ENCODE measurements around the gene GRPEL1. TPM values are rescaled to one million over a fixed set of nuclear protein-coding genes. Genes with fewer than 3 reads are reported as not detected.

Gene GRPEL1
- total and polyA plus RNA-seq, 4 donors: 9.8 to 98.1 (median 40.2) TPM

DNA sequence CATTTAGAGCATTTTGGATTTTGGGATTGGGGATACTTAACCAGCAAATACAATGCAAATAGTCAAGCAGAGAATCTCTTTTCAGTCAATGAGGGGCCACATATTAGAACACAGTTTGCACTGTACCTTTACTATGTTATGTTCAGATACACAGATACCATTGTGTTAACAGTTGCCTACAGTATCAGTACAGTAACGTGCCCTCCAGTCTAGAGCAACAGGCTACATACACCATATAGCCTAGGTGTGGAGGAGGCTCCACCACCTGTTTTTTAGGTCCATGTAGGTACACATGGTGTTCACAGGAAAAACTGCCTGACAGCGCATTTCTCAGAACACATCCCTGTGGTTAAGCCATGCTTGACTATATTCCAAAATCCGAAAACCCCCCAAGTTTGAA lies 9.1 kb downstream of the GRPEL1 start (continued):
- TF ChIP-seq, protein P1, sequence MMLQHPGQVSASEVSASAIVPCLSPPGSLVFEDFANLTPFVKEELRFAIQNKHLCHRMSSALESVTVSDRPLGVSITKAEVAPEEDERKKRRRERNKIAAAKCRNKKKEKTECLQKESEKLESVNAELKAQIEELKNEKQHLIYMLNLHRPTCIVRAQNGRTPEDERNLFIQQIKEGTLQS (IDR thresholded peaks at IDR 0.05): no peak

DNA sequence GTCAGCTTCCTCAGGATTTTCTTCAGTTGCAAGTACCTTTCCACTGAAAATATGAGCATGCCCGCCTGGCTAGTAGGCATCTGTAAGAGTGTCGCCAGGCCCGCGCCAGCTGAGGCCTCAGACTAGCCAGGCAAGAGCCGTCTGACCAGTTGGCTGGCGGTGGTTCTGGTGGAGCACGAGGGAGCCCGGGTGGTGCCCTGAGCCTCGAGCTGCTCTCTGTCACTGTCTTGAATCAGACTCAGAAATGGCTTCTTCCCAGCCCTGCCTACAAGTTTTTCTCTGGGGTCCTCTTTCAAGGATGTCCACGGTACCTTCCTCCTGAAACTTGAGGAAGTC lies 11.9 kb downstream of the GRPEL1 start:
- no peaks in the 10 kb centered on the region for H3K27me3 ChIP-seq (ENCODE audit: control insufficient read depth in 4 of 4, insufficient read depth in 4 of 4, low read length in 3 of 4)
- H3K27ac ChIP-seq (ENCODE audit: low read depth in 1 of 2, low read length in 2 of 2): no peak overlapping the region
- DNase-seq (ENCODE audit: low spot score): no peak
- peaks cover 3 to 13% (median 6%) of the 10 kb centered on the region in 4 donors for H3K4me1 ChIP-seq (ENCODE audit: control insufficient read depth in 4 of 4, insufficient read depth in 4 of 4, low read length in 3 of 4)
- no peaks in the 10 kb centered on the region for H3K9me3 ChIP-seq (ENCODE audit: control insufficient read depth in 4 of 4, low read length in 3 of 4)
- H3K9ac ChIP-seq (ENCODE audit: low read depth in 1 of 2, low read length in 2 of 2): no peak overlapping the region
- WGBS: 95% methylated on average over 10 of the region's 10 CpGs
- H3K36me3 ChIP-seq (ENCODE audit: control insufficient read depth in 4 of 4, insufficient read depth in 3 of 4, low read depth in 1 of 4, low read length in 3 of 4): peaks cover 5 to 45% (median 35%) of the 10 kb centered on the region in 4 donors
- TF ChIP-seq, protein P2, sequence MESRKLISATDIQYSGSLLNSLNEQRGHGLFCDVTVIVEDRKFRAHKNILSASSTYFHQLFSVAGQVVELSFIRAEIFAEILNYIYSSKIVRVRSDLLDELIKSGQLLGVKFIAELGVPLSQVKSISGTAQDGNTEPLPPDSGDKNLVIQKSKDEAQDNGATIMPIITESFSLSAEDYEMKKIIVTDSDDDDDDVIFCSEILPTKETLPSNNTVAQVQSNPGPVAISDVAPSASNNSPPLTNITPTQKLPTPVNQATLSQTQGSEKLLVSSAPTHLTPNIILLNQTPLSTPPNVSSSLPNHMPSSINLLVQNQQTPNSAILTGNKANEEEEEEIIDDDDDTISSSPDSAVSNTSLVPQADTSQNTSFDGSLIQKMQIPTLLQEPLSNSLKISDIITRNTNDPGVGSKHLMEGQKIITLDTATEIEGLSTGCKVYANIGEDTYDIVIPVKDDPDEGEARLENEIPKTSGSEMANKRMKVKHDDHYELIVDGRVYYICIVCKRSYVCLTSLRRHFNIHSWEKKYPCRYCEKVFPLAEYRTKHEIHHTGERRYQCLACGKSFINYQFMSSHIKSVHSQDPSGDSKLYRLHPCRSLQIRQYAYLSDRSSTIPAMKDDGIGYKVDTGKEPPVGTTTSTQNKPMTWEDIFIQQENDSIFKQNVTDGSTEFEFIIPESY (IDR thresholded peaks at IDR 0.05): no peak
- TF ChIP-seq RAD21 (IDR thresholded peaks at IDR 0.05): no peak
- no peak for TF ChIP-seq GABPA (IDR thresholded peaks at IDR 0.05 in 1 of 2, conservative IDR thresholded peaks at IDR 0.05 in 1 of 2)
- TF ChIP-seq YY1 (IDR thresholded peaks at IDR 0.05): no peak
- TF ChIP-seq EGR1 (IDR thresholded peaks at IDR 0.05; ENCODE audit: low read depth in 2 of 2): no peak
- TF ChIP-seq, protein P1 (IDR thresholded peaks at IDR 0.05): no peak
- TF ChIP-seq, protein P3, sequence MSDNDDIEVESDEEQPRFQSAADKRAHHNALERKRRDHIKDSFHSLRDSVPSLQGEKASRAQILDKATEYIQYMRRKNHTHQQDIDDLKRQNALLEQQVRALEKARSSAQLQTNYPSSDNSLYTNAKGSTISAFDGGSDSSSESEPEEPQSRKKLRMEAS (IDR thresholded peaks at IDR 0.05): no peak
- no peak for TF ChIP-seq RXRA (IDR thresholded peaks at IDR 0.05)
- H3K4me3 ChIP-seq (ENCODE audit: low read depth in 1 of 3, low read length in 3 of 3): no peak overlapping the region

DNA sequence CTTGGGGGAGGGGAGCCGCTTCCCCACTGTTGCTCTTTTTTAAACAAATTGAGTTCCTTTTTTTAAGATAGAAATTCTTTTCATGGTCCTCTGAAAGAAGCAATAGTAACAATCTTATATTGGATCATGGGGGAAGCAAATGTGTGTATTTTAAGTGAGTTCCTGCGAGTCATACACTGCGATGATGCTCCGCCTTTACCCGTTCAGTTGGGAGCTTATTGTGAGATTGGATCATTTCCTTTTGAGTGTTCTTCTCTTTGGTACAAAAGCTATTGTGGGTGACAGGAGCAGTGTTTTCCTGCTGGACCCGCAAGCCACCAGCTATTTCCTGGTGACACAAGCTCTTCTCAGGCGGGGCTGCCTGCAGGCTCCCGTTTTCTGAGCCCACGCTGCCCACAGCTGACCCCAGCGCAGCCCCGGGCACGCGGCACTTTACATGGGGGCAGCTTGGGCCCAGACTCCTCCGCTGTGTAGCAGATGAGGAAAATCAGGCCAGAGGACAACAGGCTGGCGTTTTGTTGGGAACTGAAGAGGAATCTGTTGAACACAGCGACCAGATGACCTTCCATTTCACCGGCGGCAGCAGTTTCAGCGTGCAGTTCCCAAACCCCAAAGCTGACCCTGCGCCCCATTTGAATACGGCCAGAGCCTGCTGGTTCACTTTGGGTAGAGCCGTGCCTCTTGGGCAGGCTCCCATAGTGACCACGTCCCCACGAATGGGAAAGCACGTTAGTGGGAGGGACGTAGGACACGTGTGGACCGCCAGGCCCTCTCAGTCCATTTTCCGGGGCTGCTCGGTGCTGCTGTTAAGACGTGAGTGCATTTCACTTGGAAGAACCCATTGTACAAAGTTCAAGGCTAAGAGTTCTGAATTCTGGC lies 12.5 kb downstream of the GRPEL1 start:
- Histone ChIP-seq H3K36me3 (ENCODE audit: control insufficient read depth in 4 of 4, insufficient read depth in 3 of 4, low read depth in 1 of 4, low read length in 3 of 4) (peaks cover 5 to 38% (median 29%) of the 10 kb centered on the region in 4 donors), H3K27ac (ENCODE audit: low read depth in 1 of 2, low read length in 2 of 2) (no peak overlapping the region), H3K4me1 (ENCODE audit: control insufficient read depth in 4 of 4, insufficient read depth in 4 of 4, low read length in 3 of 4) (peaks cover 5 to 19% (median 12%) of the 10 kb centered on the region in 4 donors), H3K27me3 (ENCODE audit: control insufficient read depth in 4 of 4, insufficient read depth in 4 of 4, low read length in 3 of 4) (no peaks in the 10 kb centered on the region), H3K9me3 (ENCODE audit: control insufficient read depth in 4 of 4, low read length in 3 of 4) (no peaks in the 10 kb centered on the region), H3K9ac (ENCODE audit: low read depth in 1 of 2, low read length in 2 of 2) (no peak overlapping the region), H3K4me3 (ENCODE audit: low read depth in 1 of 3, low read length in 3 of 3) (no peak overlapping the region)
- TF ChIP-seq FOXA2 (IDR thresholded peaks at IDR 0.05) (no peak), HNF4A (conservative IDR thresholded peaks at IDR 0.05) (no peak), NR2F2 (IDR thresholded peaks at IDR 0.05) (no peak), RXRA (IDR thresholded peaks at IDR 0.05) (no peak), TAF1 (conservative IDR thresholded peaks at IDR 0.05) (no peak), GABPA (IDR thresholded peaks at IDR 0.05 in 1 of 2, conservative IDR thresholded peaks at IDR 0.05 in 1 of 2) (no peak), RAD21 (IDR thresholded peaks at IDR 0.05) (no peak), JUND (IDR thresholded peaks at IDR 0.05) (no peak)
- TF ChIP-seq, protein P1 (IDR thresholded peaks at IDR 0.05): no peak
- TF ChIP-seq, protein P4, sequence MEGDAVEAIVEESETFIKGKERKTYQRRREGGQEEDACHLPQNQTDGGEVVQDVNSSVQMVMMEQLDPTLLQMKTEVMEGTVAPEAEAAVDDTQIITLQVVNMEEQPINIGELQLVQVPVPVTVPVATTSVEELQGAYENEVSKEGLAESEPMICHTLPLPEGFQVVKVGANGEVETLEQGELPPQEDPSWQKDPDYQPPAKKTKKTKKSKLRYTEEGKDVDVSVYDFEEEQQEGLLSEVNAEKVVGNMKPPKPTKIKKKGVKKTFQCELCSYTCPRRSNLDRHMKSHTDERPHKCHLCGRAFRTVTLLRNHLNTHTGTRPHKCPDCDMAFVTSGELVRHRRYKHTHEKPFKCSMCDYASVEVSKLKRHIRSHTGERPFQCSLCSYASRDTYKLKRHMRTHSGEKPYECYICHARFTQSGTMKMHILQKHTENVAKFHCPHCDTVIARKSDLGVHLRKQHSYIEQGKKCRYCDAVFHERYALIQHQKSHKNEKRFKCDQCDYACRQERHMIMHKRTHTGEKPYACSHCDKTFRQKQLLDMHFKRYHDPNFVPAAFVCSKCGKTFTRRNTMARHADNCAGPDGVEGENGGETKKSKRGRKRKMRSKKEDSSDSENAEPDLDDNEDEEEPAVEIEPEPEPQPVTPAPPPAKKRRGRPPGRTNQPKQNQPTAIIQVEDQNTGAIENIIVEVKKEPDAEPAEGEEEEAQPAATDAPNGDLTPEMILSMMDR (IDR thresholded peaks at IDR 0.05; ENCODE audit: low read depth, low read length, missing input control): no peak
- TF ChIP-seq, protein P3 (IDR thresholded peaks at IDR 0.05): no peak
- TF ChIP-seq, protein P2 (IDR thresholded peaks at IDR 0.05): no peak
- WGBS: 93% methylated on average over 31 of the region's 31 CpGs
- DNase-seq (ENCODE audit: low spot score): no peak
